Fibroblast of lung (primary cell): ENCODE results near the gene SLC7A4. TPM values are rescaled to one million over a fixed set of nuclear protein-coding genes. Genes with fewer than 3 reads are reported as not detected.

Experiments used
- DNase-seq, 2 donors: peaks; one replicate each; pipeline versions ENCODE4 v3.0.0 to v3.0.0-alpha.2; 2010; ENCODE audit warnings: low read depth in 2 of 2
- H2AFZ ChIP-seq: 2 replicates; pipeline ENCODE4 v1.5.1; 2012; ENCODE audit warnings: low read length, control low read depth, inconsistent platforms
- H3K27ac ChIP-seq: 2 replicates; pipeline ENCODE4 v1.5.1; 2011; ENCODE audit warnings: low read length, control low read depth; ENCODE audit not compliant: insufficient read depth
- H3K27me3 ChIP-seq: 2 replicates; pipeline ENCODE4 v1.5.1; 2011; ENCODE audit warnings: mild to moderate bottlenecking, low read length; ENCODE audit not compliant: control insufficient read depth, insufficient read depth
- H3K36me3 ChIP-seq: 2 replicates; pipeline ENCODE4 v1.5.1; 2011; ENCODE audit warnings: low read length; ENCODE audit not compliant: control insufficient read depth, insufficient read depth
- H3K4me1 ChIP-seq: 2 replicates; pipeline ENCODE4 v1.5.1; 2011; ENCODE audit warnings: low read length; ENCODE audit not compliant: control insufficient read depth, insufficient read depth; ENCODE audit errors: extremely low read depth
- H3K4me2 ChIP-seq: 2 replicates; pipeline ENCODE4 v1.5.1; 2011; ENCODE audit warnings: low read length, control low read depth; ENCODE audit not compliant: insufficient read depth; ENCODE audit errors: extremely low read depth
- H3K4me3 ChIP-seq, 4 experiments: fragments of 200-600 bp in 1 of 4; sonication (generic) in 1 of 4; replicated peaks in 1 of 4; 2 replicates each; pipeline ENCODE4 v1.5.1; 2011 to 2016; ENCODE audit warnings: low read length in 4 of 4, low read depth in 3 of 4, mild to moderate bottlenecking in 3 of 4, control low read depth in 2 of 4, inconsistent platforms in 1 of 4, mixed read lengths in 1 of 4; ENCODE audit not compliant: insufficient read depth in 1 of 4; ENCODE audit errors: control extremely low read depth in 1 of 4
- H3K79me2 ChIP-seq: 2 replicates; pipeline ENCODE4 v1.5.1; 2012; ENCODE audit warnings: mild to moderate bottlenecking, low read length, inconsistent platforms; ENCODE audit not compliant: control insufficient read depth, insufficient read depth
- H3K9ac ChIP-seq: 2 replicates; pipeline ENCODE4 v1.5.1; 2011; ENCODE audit warnings: mild to moderate bottlenecking, low read length, control low read depth; ENCODE audit not compliant: insufficient read depth
- H3K9me3 ChIP-seq: 2 replicates; pipeline ENCODE4 v1.5.1; 2012; ENCODE audit warnings: low read depth, low read length; ENCODE audit not compliant: control insufficient read depth, insufficient read depth
- H4K20me1 ChIP-seq: 2 replicates; pipeline ENCODE4 v1.5.1; 2011; ENCODE audit warnings: low read length; ENCODE audit not compliant: control insufficient read depth, insufficient read depth; ENCODE audit errors: extremely low read depth
- CTCF ChIP-seq, 2 donors: IDR thresholded peaks in 1 of 2; conservative IDR thresholded peaks in 1 of 2; 1 replicate in 1 of 2; 2 replicates in 1 of 2; pipeline ENCODE4 v1.5.1; 2011 to 2012; ENCODE audit warnings: low read length in 2 of 2, control low read depth in 1 of 2, inconsistent platforms in 1 of 2, low read depth in 1 of 2, mild to moderate bottlenecking in 1 of 2
- EZH2 ChIP-seq: IDR thresholded peaks from 2 replicates; pipeline ENCODE4 v1.5.1; 2012; ENCODE audit warnings: low read length, control low read depth, mild to moderate bottlenecking; ENCODE audit errors: missing control alignments
- polyA minus RNA-seq: library from RNA; depleted of rRNA, polyadenylated mRNA; stranded (reverse); fragments of >200 nt; gene quantifications from 2 replicates; pipeline ENCODE4 v1.2.3, GENCODE V29; 2011; ENCODE audit warnings: low replicate concordance
- polyA plus RNA-seq, 2 donors: library from polyadenylated mRNA; depleted of rRNA in 1 of 2; stranded (reverse) in 1 of 2; unstranded in 1 of 2; fragments of >200 nt; gene quantifications; 2 replicates each; pipeline ENCODE4 v1.2.1, GENCODE V29; 2011 to 2012; ENCODE audit warnings: missing spikeins in 1 of 2
- total RNA-seq: library from RNA; depleted of rRNA; stranded (reverse); fragments of >200 nt; gene quantifications from 2 replicates; pipeline ENCODE4 v1.2.1, GENCODE V29; 2014

SLC7A4 gene
- 0.26 and 0.83 TPM in 2 replicates for total RNA-seq
- polyA plus RNA-seq: 0.08 and 0.92 TPM in 2 replicates
- 0.28 and 2.5 TPM in 2 replicates for polyA plus RNA-seq (2012)
- 8.4 TPM in 1 of 2 replicates, not detected in the other for polyA minus RNA-seq

- H3K27me3 ChIP-seq: peaks cover 19% of the 10 kb centered on the region
- H3K9me3 ChIP-seq: no peaks in the 10 kb centered on the region
- H3K4me2 ChIP-seq: no peak within 1 kb of the TSS
- H3K36me3 ChIP-seq: no peaks in the 10 kb centered on the region
- no peak within 1 kb of the TSS for H2AFZ ChIP-seq
- no peak within 1 kb of the TSS for H3K9ac ChIP-seq
- DNase-seq: no peak
- no peaks in the 10 kb centered on the region for H3K79me2 ChIP-seq
- no peak within 1 kb of the TSS for H3K27ac ChIP-seq
- peak within 1 kb of the TSS in 1 of 4 experiments; percentile 21 for H3K4me3 ChIP-seq
- no peaks in the 10 kb centered on the region for H4K20me1 ChIP-seq
- TF ChIP-seq CTCF (conservative IDR thresholded peaks at IDR 0.05 in 1 of 2, IDR thresholded peaks at IDR 0.05 in 1 of 2; ENCODE audit: low read depth in 1 of 2, low read length in 2 of 2) (no peak), EZH2 (no peak)
- peaks cover 6% of the 10 kb centered on the region for H3K4me1 ChIP-seq
Observed at GRCh38 chr22:21032037-21032867, at the start of gene SLC7A4. Gene SLC7A4, minus strand, starts transcription at chr22:21032561. Its CDS starts 749 bp downstream, at chr22:21031812.

GRCh38 chr22:21080435-21081137 is 48.2 kb upstream of the SLC7A4 start:
- Histone ChIP-seq H4K20me1 (no peaks in the 10 kb centered on the region), H3K4me2 (no peak overlapping the region), H3K9ac (no peak overlapping the region), H3K9me3 (no peaks in the 10 kb centered on the region), H3K79me2 (no peaks in the 10 kb centered on the region), H3K4me3 (no peak overlapping the region), H2AFZ (no peak overlapping the region), H3K27ac (no peak overlapping the region), H3K27me3 (no peaks in the 10 kb centered on the region), H3K36me3 (no peaks in the 10 kb centered on the region), H3K4me1 (no peaks in the 10 kb centered on the region)
- TF ChIP-seq EZH2: no peak
- TF ChIP-seq CTCF (conservative IDR thresholded peaks at IDR 0.05 in 1 of 2, IDR thresholded peaks at IDR 0.05 in 1 of 2; ENCODE audit: low read depth in 1 of 2, low read length in 2 of 2): no peak
- no peak for DNase-seq

GRCh38 chr22:21079493-21079892 is 47.1 kb upstream of the SLC7A4 start:
- Histone ChIP-seq H3K4me3 (no peak overlapping the region), H3K9ac (no peak overlapping the region), H3K27ac (no peak overlapping the region), H3K4me1 (no peaks in the 10 kb centered on the region), H4K20me1 (no peaks in the 10 kb centered on the region), H3K9me3 (no peaks in the 10 kb centered on the region), H3K4me2 (no peak overlapping the region), H2AFZ (no peak overlapping the region), H3K36me3 (no peaks in the 10 kb centered on the region), H3K27me3 (no peaks in the 10 kb centered on the region), H3K79me2 (no peaks in the 10 kb centered on the region)
- no peak for DNase-seq
- no peak for TF ChIP-seq CTCF (conservative IDR thresholded peaks at IDR 0.05 in 1 of 2, IDR thresholded peaks at IDR 0.05 in 1 of 2; ENCODE audit: low read depth in 1 of 2, low read length in 2 of 2)
